ENCODE data around the gene ALG3. TPM values are rescaled to one million over a fixed set of nuclear protein-coding genes. Genes with fewer than 3 reads are reported as not detected.
"Not testable (repeated sequence)": the region's sequence is repeated elsewhere in the genome, so short reads cannot be mapped to it uniquely, and the experiment has no call there.

The ALG3 gene
- total RNA-seq (2014; rRNA removed; shearing (Covaris generic); ENCODE audit: low replicate concordance): 57.2 and 59.0 TPM in 2 replicates

DNA sequence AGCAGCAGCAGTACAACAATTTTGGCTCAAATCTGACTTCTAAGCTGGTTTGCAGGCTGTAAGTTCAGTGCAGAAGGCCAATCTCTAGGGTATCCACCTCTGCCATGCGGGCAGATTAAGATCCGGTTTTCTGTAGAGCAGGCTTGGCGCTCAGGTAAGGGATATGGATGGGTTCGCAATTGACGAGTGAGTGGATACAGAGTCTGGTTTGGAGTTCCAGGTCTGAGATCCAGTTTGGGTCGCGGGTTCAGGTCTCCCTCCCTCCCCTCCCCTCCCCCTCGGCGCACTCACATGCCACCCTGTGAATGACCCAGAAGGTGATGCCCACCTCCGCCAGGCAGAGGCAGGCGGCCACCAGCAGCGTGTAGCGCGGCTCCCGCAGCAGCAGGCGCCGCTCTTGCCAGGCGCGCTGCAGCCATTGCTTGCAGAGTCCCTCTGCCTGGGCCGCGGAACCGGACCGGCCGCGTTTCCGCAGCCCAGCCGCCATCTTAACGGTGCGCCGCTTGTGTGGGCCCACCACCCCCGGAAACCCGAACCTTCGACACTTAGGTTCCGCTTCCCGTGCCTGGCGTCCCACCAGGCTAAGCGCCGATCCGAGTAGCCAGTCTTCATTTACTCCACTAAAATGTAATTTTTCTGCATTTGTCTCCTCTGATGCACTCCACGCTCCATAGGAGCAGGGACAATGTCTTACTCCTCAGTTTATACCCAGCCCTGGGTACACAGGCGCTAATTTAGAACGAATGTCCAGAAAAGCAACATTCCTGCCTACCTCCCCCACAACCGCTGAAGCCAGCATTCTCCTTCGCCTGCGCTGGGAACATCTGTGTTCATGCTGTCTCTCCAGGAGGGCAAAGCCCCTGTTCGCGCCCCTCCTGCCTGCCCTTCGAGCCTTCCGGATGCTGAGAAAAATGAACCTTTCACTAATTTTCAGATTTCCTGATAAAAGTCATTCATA lies at the start of gene ALG3:
Gene ALG3 (minus strand): TSS at position 509 of the 958 bp plus-strand sequence. CDS start 22 bp downstream, at position 487.
- DNase-seq: peak; percentile 84
- Histone ChIP-seq H3K9me3 (no peaks in the 10 kb centered on the region), H3K27me3 (no peaks in the 10 kb centered on the region), H3K4me3 (peak within 1 kb of the TSS; percentile 90), H3K36me3 (peaks cover 27% of the 10 kb centered on the region)

DNA sequence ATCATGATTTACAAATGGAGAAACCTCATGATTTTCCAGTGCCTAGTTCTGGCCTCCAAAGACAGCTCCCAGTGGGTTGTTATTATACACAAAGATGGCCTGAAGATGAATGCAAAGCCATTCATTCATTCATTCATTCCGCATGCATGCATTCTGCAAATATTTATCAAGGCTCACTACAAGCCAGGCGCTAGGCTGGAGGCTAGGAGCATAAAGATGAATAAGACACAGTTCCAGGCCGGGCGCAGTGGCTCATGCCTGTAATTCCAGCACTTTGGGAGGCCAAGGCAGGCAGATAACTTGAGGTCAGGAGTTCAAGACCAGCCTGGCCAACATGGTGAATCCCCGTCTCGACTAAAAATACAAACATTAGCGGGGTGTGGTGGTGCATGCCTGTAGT lies 47.9 kb upstream of the ALG3 start:
- Histone ChIP-seq H3K9me3 (no peaks in the 10 kb centered on the region), H3K36me3 (peaks cover 25% of the 10 kb centered on the region), H3K4me3 (no peak overlapping the region), H3K27me3 (no peaks in the 10 kb centered on the region)
- DNase-seq: no peak

DNA sequence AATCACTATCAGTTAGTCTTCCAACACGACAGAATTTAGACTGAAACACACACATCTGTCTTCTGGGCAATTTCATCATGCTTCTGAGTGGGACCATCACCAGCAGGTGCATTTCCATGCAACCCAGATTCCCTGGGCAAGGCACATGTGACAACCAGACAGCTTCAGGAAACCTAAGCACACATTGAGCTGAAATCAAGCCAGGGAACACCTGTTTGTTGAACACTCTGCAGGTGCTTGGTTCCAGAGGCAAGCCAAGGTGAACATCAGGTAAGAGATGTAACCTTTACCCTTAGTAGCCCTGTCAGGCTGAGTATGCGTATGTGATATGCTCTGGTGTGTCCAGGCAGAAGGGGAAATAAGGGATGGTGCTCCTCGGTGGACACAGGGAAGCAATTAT lies 47.0 kb upstream of the ALG3 start:
- Histone ChIP-seq H3K9me3 (no peaks in the 10 kb centered on the region), H3K4me3 (no peak overlapping the region), H3K36me3 (peaks cover 16% of the 10 kb centered on the region), H3K27me3 (no peaks in the 10 kb centered on the region)
- DNase-seq: no peak

DNA sequence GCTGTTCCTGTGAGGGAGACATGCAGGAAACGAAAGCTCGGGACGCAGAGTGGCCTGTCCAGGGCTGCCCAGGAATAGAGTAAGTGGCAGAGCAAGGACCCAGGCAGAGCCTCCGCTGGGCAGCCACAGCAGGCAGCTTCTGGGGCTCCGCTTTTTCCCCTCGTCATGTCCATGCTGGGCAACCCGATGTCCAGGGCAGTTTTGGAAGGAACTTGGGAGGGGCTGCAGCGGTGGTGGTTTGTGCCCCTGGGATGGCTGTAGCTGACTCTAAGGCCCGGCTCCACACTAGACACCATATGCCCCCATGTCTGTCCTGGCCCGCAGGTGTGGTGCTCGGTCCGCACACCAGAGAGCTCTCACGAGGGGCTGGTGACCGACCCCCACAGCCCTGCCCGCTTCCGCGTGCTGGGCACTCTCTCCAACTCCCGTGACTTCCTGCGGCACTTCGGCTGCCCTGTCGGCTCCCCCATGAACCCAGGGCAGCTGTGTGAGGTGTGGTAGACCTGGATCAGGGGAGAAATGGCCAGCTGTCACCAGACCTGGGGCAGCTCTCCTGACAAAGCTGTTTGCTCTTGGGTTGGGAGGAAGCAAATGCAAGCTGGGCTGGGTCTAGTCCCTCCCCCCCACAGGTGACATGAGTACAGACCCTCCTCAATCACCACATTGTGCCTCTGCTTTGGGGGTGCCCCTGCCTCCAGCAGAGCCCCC lies 43.1 kb upstream of the ALG3 start:
- no peak overlapping the region for H3K4me3 ChIP-seq
- no peak for DNase-seq
- peaks cover 4% of the 10 kb centered on the region; the same call in 1 of the 2 replicates for H3K27me3 ChIP-seq
- no peaks in the 10 kb centered on the region for H3K9me3 ChIP-seq
- H3K36me3 ChIP-seq: no peaks in the 10 kb centered on the region

DNA sequence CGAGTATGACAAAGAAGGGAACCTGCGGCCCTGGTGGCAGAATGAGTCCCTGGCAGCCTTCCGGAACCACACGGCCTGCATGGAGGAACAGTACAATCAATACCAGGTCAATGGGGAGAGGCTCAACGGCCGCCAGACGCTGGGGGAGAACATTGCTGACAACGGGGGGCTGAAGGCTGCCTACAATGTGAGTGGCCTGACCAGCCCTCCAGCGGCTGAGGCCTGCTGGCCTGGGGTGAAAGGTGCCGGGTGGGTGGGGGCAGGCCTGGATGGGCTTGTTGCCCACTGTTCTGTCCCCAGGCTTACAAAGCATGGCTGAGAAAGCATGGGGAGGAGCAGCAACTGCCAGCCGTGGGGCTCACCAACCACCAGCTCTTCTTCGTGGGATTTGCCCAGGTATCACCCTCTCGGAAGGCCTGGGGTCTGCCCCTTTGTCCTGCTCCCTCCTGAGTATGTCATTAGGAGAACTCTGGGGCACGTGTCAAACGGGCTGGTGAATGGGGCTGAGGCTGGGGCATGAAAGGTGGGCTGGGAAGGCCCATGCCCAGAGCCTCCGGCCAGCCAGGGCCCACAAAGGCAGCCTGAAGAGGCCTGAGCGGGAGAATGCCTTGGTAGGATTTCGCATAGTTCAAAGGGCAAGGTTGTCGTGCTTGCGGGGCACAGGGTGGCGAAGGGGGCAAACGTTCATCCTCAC lies 42.4 kb upstream of the ALG3 start:
- no peaks in the 10 kb centered on the region for H3K9me3 ChIP-seq
- H3K36me3 ChIP-seq: no peaks in the 10 kb centered on the region
- no peak for DNase-seq
- no peak overlapping the region for H3K4me3 ChIP-seq
- peaks cover 4% of the 10 kb centered on the region; the same call in 1 of the 2 replicates for H3K27me3 ChIP-seq

DNA sequence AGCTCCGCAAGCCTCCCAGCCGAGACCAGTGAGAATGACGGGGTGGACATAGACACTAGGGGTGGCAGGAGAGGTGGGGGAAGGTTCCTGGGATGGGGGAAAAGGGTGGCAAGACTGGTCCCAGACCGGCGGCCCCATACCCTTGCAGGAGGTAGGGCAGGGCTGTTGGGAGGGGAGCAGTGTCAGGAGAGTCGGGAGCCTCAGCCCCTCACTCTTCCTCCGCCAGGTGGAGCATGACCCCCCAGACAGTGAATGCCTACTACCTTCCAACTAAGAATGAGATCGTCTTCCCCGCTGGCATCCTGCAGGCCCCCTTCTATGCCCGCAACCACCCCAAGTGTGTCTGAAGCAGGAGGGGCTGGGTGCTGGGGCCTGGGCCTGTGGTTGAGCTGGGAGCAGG lies 41.6 kb upstream of the ALG3 start:
- no peak for DNase-seq
- H3K4me3 ChIP-seq: no peak overlapping the region
- H3K9me3 ChIP-seq: no peaks in the 10 kb centered on the region
- no peaks in the 10 kb centered on the region for H3K36me3 ChIP-seq
- H3K27me3 ChIP-seq: peaks cover 4% of the 10 kb centered on the region; the same call in 1 of the 2 replicates

DNA sequence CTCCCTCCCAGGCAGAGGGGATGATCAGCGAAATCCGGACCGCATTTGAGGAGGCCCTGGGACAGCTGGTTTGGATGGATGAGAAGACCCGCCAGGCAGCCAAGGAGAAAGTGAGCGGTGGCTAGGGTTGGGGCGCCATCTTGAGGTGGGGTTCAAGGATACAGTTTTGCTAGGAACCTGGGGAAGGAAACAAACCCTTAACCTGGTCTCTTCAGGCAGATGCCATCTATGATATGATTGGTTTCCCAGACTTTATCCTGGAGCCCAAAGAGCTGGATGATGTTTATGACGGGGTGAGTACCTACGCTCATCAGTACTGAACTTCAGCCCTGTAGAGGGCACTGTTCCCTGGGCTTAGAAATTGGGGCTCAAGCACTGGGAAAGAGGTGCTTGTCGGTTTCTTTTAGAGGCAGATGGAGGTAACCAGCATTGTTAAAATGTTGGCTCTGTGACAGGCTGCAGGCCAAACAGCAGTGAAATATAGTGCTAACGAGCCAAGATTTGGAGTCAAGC lies 40.7 kb upstream of the ALG3 start:
- H3K9me3 ChIP-seq: no peaks in the 10 kb centered on the region
- H3K27me3 ChIP-seq: peaks cover 4% of the 10 kb centered on the region; the same call in 1 of the 2 replicates
- H3K4me3 ChIP-seq: no peak overlapping the region
- peak; percentile 64 for DNase-seq
- no peaks in the 10 kb centered on the region for H3K36me3 ChIP-seq

DNA sequence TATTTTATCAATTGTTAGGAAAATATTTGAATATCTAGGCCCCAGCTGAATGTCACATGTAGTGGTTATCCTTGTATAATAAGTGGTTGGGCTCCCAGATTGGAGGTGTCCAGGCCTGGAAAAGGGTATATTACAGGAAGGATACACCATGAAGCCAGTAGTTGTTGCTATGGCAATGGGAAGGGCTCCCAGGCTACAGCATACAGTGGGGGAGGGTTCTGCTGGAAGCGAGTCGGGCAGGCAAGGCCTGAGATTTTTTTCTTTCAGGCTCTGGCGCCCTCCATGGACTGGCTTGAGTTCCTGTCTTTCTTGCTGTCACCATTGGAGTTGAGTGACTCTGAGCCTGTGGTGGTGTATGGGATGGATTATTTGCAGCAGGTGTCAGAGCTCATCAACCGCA lies 35.9 kb upstream of the ALG3 start:
- H3K27me3 ChIP-seq: peaks cover 4% of the 10 kb centered on the region; the same call in 1 of the 2 replicates
- no peaks in the 10 kb centered on the region for H3K9me3 ChIP-seq
- H3K36me3 ChIP-seq: no peaks in the 10 kb centered on the region
- DNase-seq: peak; percentile 71
- H3K4me3 ChIP-seq: no peak overlapping the region

DNA sequence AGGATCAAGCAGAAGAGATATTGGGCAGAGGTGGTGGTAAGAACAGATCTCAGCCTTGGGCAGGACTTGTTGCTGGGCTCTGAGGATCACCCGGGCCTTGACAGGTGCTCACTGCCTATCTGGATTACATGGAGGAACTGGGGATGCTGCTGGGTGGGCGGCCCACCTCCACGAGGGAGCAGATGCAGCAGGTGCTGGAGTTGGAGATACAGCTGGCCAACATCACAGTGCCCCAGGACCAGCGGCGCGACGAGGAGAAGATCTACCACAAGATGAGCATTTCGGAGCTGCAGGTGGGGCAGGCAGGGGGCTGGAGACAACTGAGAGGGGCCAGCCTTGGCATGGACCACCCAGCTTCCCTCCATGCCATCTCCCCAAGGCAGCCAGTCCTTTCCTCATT lies 34.9 kb upstream of the ALG3 start:
- Histone ChIP-seq H3K36me3 (no peaks in the 10 kb centered on the region), H3K4me3 (no peak overlapping the region), H3K9me3 (no peaks in the 10 kb centered on the region), H3K27me3 (peaks cover 4% of the 10 kb centered on the region; the same call in 1 of the 2 replicates)
- DNase-seq: no peak

DNA sequence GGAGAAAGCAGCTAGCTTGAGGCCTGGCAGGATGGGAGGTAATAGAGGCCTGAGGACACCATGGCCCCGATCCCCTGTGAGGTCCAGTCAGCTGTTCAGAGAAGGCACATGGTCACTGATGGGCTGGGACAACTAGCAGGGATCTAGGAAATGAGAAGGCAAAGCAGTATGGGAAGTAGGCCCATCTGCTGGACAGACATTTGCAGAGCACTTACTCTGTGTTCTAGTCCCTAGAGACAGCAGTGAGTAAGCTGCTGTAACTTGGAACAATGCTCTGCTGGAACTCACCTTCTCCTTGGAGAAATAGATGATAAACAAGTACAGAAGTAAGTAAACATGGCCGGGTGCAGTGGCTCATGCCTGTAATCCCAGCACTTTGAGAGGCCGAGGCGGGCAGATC lies 34.2 kb upstream of the ALG3 start:
- Histone ChIP-seq H3K4me3 (no peak overlapping the region), H3K27me3 (no peaks in the 10 kb centered on the region), H3K36me3 (no peaks in the 10 kb centered on the region), H3K9me3 (no peaks in the 10 kb centered on the region)
- no peak for DNase-seq

DNA sequence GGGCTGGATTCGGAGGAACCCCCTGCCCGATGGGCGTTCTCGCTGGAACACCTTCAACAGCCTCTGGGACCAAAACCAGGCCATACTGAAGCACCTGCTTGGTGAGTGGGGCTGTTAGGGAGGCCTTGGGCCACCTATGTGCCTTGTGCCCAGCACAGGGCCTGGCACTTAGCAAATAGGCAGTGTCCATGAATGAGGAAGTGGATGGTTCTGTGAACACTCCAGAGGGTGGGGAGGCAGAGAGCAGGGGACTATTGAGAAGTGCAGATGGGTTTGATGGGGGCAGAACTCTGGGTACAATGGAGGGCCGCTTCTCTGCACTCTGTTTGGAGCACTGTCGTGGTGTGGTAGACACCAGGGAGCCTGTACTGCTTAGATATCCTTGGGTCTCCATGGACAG lies 28.6 kb upstream of the ALG3 start:
- Histone ChIP-seq H3K27me3 (peaks cover 5% of the 10 kb centered on the region; the same call in 1 of the 2 replicates), H3K36me3 (no peaks in the 10 kb centered on the region), H3K9me3 (no peaks in the 10 kb centered on the region), H3K4me3 (no peak overlapping the region)
- DNase-seq: no peak

DNA sequence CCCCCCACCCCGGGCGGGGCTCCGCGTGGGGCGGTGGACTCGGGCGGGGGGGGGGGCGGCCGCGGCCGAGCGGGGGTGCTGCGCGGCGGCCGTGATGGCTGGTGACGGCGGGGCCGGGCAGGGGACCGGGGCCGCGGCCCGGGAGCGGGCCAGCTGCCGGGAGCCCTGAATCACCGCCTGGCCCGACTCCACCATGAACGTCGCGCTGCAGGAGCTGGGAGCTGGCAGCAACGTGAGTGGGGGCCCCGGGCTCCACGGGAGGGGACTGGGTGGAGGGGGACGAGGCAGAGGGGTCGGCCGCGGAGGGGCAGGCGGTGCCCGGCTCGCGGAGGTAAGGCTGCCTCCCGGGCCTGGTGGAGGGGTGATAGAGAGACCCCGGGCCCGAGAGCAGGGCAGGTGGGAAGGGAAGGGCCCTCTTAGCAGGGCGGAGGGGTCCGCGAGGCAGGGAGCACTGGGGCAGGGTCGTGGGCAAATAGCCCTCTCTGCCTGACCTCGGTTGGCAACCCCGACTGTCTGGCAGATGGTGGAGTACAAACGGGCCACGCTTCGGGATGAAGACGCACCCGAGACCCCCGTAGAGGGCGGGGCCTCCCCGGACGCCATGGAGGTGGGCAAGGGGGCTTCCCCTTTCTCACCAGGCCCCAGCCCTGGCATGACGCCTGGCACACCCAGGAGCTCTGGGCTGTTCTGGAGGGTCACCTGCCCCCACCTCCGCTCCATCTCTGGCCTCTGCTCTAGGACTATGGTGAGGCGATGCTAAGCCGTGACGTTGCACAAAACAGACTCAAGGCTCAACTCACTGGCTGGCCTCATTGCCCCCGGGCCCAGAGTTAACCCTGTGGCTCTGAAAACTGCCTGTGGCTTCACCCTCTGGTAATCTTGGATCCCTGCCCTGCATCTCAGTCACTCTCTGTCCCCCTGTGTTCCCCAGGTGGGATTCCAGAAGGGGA lies 27.5 kb upstream of the ALG3 start, which contains the start of gene ECE2:
Gene ECE2 (plus strand): TSS at position 62 of the 950 bp plus-strand sequence. CDS start 132 bp downstream, at position 194.
- DNase-seq: peak; percentile 43
- H3K4me3 ChIP-seq: no peak within 1 kb of the TSS

DNA sequence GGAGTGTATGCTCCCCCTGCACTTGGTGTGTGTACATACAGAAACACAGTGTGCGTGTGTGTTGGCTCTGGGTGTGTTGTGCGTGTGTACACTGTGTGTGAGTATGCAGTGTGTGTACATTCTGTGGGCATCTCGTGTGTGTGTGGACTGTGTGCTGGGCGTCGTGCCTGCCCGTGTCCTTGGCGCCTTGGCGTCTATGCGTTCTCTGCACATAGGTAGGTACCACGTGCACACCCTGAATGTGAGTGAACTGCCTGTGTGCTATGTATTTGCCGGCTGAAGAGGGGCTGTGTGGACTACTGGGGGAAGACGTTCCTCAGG lies 26.6 kb upstream of the ALG3 start:
- no peak for DNase-seq
- H3K9me3 ChIP-seq: no peaks in the 10 kb centered on the region
- no peak overlapping the region for H3K4me3 ChIP-seq
- H3K27me3 ChIP-seq: peaks cover 5% of the 10 kb centered on the region; the same call in 1 of the 2 replicates
- no peaks in the 10 kb centered on the region for H3K36me3 ChIP-seq

More for the DNA sequence above, 27.5 kb upstream of the ALG3 start, which contains the start of gene ECE2:
- H3K27me3 ChIP-seq: peaks cover 5% of the 10 kb centered on the region; the same call in 1 of the 2 replicates
- H3K9me3 ChIP-seq: no peaks in the 10 kb centered on the region
- H3K36me3 ChIP-seq: no peaks in the 10 kb centered on the region

DNA sequence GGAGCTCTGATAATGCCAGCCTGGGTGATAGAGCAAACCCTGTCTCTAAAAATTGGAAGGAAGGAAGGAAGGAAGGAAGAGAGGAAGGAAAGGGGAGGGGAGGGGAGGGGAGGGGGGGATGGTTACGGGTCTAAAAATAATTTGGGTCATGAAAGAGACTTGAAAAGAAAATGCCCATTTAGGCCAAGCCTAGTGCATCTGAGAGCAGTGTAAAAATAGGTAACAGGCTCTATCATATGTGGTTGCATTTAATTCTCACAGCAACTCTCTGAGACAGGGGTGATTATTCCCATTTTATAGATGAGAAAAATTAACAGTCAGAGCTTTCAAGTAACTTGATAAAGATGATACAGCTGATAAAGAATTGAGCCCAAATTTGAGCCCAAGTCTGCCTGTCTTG lies 23.5 kb upstream of the ALG3 start:
- no peak for DNase-seq
- no peaks in the 10 kb centered on the region for H3K9me3 ChIP-seq
- H3K36me3 ChIP-seq: no peaks in the 10 kb centered on the region
- peaks cover 11% of the 10 kb centered on the region; the same call in 1 of the 2 replicates for H3K27me3 ChIP-seq
- no peak overlapping the region for H3K4me3 ChIP-seq

DNA sequence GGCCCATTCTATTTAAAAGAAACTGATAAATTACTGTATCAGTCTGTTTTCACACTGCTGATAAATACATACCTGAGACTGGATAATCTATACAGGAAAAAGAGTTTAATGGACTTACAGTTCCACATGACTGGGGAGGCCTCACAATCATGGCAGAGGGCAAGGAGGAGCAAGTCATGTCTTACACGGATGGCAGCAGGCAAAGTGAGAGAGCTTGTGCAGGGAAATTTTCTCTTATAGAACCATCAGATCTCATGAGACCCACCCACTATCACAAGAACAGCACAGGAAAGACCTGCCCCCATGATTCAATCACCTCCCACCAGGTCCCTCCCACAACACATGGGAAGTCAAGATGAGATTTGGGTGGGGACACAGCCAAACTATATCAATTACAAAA lies 18.5 kb upstream of the ALG3 start:
- H3K4me3 ChIP-seq, H3K9me3 ChIP-seq, H3K27me3 ChIP-seq, DNase-seq, H3K36me3 ChIP-seq: not testable (repeated sequence)
